Measurements from ENCODE around the gene DNM3. TPM values are rescaled to one million over a fixed set of nuclear protein-coding genes. Genes with fewer than 3 reads are reported as not detected.

DNM3 gene
- total RNA-seq, 2 experiments from 2014 or later: 1.7 to 2.2 TPM

DNA sequence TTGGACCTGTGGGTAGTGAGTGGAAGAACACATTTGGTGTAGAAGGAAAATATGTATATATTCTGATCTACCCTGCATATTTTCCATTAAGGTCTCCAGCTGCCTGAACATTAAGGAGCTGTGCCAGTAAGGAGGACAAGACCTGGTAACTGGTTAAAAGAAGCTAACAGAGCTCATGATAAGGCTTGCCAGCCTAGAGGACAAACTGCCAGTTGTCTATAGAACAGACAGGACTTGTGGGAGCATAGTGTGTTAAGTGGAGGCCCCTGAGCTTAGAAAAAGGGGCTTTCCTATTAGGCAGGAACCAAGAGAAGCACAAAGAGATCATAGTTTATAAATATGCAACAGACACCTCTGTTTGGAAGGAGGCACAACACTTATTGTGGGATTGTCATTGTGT lies 23.0 kb downstream of the DNM3 start:
- H3K9me3 Mint-ChIP-seq (ENCODE audit: low read depth): no peaks in the 10 kb centered on the region
- ATAC-seq (no peak), DNase-seq (no peak)
- H3K27ac Mint-ChIP-seq: no peak overlapping the region
- CTCF ChIA-PET: no interaction called here
- no peaks in the 10 kb centered on the region for H3K4me1 Mint-ChIP-seq
- H3K4me3 Mint-ChIP-seq: no peak overlapping the region
- peaks cover 2% of the 10 kb centered on the region for H3K36me3 Mint-ChIP-seq
- peaks cover 9% of the 10 kb centered on the region for H3K27me3 Mint-ChIP-seq

DNA sequence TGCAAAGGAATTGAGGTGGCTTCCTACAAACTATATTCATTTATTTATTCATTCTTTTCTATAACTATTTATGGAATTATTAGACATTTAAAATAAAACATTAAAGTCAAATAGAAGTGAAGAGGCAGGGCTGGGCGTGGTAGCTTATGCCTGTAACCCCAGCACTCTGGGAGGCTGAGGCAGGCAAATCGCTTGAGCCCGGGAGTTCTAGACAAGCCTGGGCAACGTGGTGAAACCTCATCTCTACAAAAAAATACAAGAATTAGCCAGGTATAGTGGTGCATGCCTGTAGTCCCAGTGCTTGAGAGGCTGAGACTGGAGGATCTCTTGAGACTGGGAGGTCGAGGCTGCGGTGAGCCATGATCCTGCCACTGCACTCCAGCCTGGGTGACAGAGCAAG lies 23.8 kb downstream of the DNM3 start:
- H3K9me3 Mint-ChIP-seq (ENCODE audit: low read depth): no peaks in the 10 kb centered on the region
- DNase-seq (no peak), ATAC-seq (no peak)
- no peak overlapping the region for H3K27ac Mint-ChIP-seq
- no peaks in the 10 kb centered on the region for H3K36me3 Mint-ChIP-seq
- peaks cover 14% of the 10 kb centered on the region for H3K27me3 Mint-ChIP-seq
- H3K4me3 Mint-ChIP-seq: no peak overlapping the region
- no peaks in the 10 kb centered on the region for H3K4me1 Mint-ChIP-seq
- CTCF ChIA-PET: no interaction called here

DNA sequence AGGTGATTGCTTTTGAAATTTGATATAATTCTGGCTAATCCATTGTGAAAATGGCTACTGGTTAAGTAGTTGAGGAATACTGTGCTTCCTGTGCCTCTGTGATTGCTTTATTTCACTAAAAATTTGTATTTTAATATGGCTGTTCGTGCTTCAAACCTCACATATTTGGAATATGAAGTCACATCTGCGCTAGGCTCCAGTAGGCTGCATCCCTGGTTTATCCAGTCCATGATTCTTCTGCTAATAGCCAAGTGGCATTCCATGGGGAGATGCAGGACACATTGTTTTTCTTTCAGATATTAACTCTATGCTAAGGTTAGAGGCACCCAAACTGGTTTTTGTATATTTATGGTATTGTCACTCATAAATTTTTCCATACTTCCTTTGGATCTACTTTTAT lies 25.9 kb downstream of the DNM3 start:
- no peaks in the 10 kb centered on the region for H3K9me3 Mint-ChIP-seq (ENCODE audit: low read depth)
- no peaks in the 10 kb centered on the region for H3K36me3 Mint-ChIP-seq
- no peak overlapping the region for H3K4me3 Mint-ChIP-seq
- H3K27me3 Mint-ChIP-seq: peaks cover 20% of the 10 kb centered on the region
- CTCF ChIA-PET: no interaction called here
- no peak overlapping the region for H3K27ac Mint-ChIP-seq
- ATAC-seq: no peak
- no peak for DNase-seq
- no peaks in the 10 kb centered on the region for H3K4me1 Mint-ChIP-seq

GRCh38 chr1:171868217-171868803 lies 27.0 kb downstream of the DNM3 start:
- CTCF ChIA-PET: interaction anchor here (1.0 kb wide), 1 partner anchor 33 kb away, joined by 3 read pairs; no protein-coding TSS in a partner anchor
- no peaks in the 10 kb centered on the region for H3K9me3 Mint-ChIP-seq (ENCODE audit: low read depth)
- H3K27ac Mint-ChIP-seq: no peak overlapping the region
- no peaks in the 10 kb centered on the region for H3K36me3 Mint-ChIP-seq
- H3K4me1 Mint-ChIP-seq: no peaks in the 10 kb centered on the region
- DNase-seq: no peak
- H3K4me3 Mint-ChIP-seq: no peak overlapping the region
- no peak for ATAC-seq
- peaks cover 20% of the 10 kb centered on the region for H3K27me3 Mint-ChIP-seq

DNA sequence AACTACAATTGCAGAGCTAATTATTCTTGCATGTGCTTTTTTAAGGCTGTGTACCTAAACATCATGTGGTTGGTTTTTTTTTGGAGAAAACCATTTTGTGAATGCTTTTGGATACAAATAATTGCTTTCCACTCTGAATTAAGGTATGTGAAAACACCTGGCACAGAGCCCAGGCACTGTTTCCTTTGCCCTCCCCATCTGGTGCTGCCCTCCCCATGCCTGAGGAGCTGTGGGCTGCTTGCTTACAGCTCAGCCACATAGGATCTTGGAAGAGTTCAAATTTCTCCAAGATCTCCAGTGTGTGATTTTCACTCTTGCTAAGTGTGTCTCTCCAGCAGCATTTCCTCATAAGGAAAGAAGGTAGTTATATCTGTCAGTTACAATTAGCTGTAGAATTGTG lies 27.8 kb downstream of the DNM3 start:
- H3K36me3 Mint-ChIP-seq: no peaks in the 10 kb centered on the region
- no peaks in the 10 kb centered on the region for H3K9me3 Mint-ChIP-seq (ENCODE audit: low read depth)
- CTCF ChIA-PET: no interaction called here

DNA sequence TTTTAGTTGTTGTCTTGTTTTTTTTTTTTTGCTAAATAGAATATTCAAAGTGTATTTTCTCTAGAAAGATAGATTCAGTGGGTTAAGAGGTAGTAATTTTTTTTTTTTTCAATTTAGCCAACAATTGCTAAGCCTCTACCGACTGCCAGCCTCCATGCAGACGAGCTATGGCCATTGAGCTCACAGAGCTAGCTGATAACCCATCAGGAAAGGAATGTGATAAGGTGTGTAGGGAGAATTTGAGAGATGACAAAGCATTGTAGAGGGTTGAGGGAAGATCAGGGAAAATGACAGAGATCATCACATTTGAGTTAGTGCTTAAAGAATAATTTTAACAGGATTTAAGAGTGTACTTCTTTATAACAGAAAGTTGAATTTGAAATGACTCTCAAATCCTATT lies 30.6 kb downstream of the DNM3 start:
- CTCF ChIA-PET: no interaction called here
- DNase-seq: no peak
- no peaks in the 10 kb centered on the region for H3K4me1 Mint-ChIP-seq
- no peak overlapping the region for H3K27ac Mint-ChIP-seq
- H3K9me3 Mint-ChIP-seq (ENCODE audit: low read depth): no peaks in the 10 kb centered on the region
- no peaks in the 10 kb centered on the region for H3K36me3 Mint-ChIP-seq
- no peak for ATAC-seq
- H3K27me3 Mint-ChIP-seq: peaks cover 14% of the 10 kb centered on the region
- H3K4me3 Mint-ChIP-seq: no peak overlapping the region

More for the DNA sequence above, 27.8 kb downstream of the DNM3 start:
- H3K27ac Mint-ChIP-seq: no peak overlapping the region
- ATAC-seq (no peak), DNase-seq (no peak)
- H3K4me1 Mint-ChIP-seq: no peaks in the 10 kb centered on the region
- no peak overlapping the region for H3K4me3 Mint-ChIP-seq
- H3K27me3 Mint-ChIP-seq: peaks cover 20% of the 10 kb centered on the region

DNA sequence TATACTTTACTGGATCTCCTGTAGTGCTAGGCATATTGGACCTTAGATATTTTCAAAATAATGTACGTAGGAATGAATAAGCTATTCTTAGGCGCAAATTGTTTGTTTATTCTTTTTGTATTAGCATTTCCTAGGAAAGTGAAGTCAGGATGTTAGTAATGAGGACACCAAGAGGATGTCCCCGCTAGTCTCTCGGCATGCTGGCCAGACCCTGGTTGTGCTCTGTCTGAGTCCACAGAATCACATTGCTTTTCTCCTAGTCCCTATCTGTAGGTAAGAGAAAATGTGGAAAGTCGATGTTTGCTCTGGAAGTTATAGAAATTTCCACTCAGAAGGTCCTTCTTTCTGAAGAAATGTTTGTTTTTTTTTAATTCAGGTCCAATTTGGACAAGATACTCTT lies 31.1 kb downstream of the DNM3 start:
- H3K27ac Mint-ChIP-seq: no peak overlapping the region
- CTCF ChIA-PET: no interaction called here
- H3K36me3 Mint-ChIP-seq: no peaks in the 10 kb centered on the region
- no peak overlapping the region for H3K4me3 Mint-ChIP-seq
- H3K9me3 Mint-ChIP-seq (ENCODE audit: low read depth): no peaks in the 10 kb centered on the region
- H3K4me1 Mint-ChIP-seq: no peaks in the 10 kb centered on the region
- peaks cover 14% of the 10 kb centered on the region for H3K27me3 Mint-ChIP-seq
- no peak for ATAC-seq
- DNase-seq: no peak

GRCh38 chr1:171873664-171874063 lies 32.4 kb downstream of the DNM3 start:
- DNase-seq (no peak), ATAC-seq (no peak)
- no peak overlapping the region for H3K4me3 Mint-ChIP-seq
- no peaks in the 10 kb centered on the region for H3K9me3 Mint-ChIP-seq (ENCODE audit: low read depth)
- H3K27me3 Mint-ChIP-seq: peaks cover 14% of the 10 kb centered on the region
- no peaks in the 10 kb centered on the region for H3K36me3 Mint-ChIP-seq
- no peaks in the 10 kb centered on the region for H3K4me1 Mint-ChIP-seq
- H3K27ac Mint-ChIP-seq: no peak overlapping the region
- CTCF ChIA-PET: no interaction called here

DNA sequence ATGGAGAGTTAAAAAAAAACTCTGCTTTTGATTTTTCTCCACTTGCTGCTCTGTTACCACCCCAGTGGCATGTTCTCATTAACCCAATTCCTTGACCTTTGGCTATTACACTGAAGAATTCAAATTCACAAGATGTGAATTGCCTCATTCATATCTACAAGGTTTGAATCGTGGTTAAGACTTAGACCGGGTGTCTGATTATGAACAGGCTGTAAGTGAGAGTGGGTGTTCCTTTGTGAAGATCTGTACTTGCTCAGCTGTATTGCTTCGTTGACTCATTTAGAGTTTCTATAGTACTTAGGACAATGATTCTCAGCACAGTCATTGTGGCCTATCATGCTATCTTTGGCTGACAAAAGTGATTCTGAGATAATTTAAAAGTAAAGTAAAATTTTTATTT lies 36.4 kb downstream of the DNM3 start:
- no peaks in the 10 kb centered on the region for H3K27me3 Mint-ChIP-seq

GRCh38 chr1:171879556-171879955 lies 38.3 kb downstream of the DNM3 start:
- H3K36me3 Mint-ChIP-seq: no peaks in the 10 kb centered on the region
- no peak for ATAC-seq
- CTCF ChIA-PET: no interaction called here
- no peak overlapping the region for H3K4me3 Mint-ChIP-seq
- H3K27me3 Mint-ChIP-seq: no peaks in the 10 kb centered on the region
- no peak overlapping the region for H3K27ac Mint-ChIP-seq
- no peaks in the 10 kb centered on the region for H3K9me3 Mint-ChIP-seq (ENCODE audit: low read depth)
- H3K4me1 Mint-ChIP-seq: peaks cover 10% of the 10 kb centered on the region
- no peak for DNase-seq

More for the DNA sequence above, 36.4 kb downstream of the DNM3 start:
- H3K36me3 Mint-ChIP-seq: no peaks in the 10 kb centered on the region
- CTCF ChIA-PET: no interaction called here
- no peaks in the 10 kb centered on the region for H3K9me3 Mint-ChIP-seq (ENCODE audit: low read depth)
- H3K27ac Mint-ChIP-seq: no peak overlapping the region
- H3K4me3 Mint-ChIP-seq: no peak overlapping the region
- H3K4me1 Mint-ChIP-seq: no peaks in the 10 kb centered on the region
- ATAC-seq: peak; percentile 23
- DNase-seq: no peak

DNA sequence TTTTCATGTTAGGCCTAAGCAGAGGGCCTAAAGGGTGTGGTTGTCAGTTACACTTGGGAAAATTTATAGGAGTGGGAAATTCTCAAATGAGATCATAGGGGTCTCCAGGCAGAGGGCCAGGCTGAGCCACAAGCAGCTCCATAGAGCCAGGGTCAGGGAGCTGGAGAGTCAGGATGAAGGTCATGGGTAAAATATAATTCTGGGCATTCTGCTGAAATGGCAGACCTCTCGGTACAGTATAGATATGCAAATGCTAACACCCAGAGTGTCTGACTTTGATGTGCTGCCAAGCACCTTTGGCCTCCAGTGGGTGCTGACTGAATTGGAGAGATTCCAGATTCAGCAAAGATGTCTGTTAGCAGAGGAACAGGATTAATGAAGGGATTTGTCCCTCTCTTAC lies 40.1 kb downstream of the DNM3 start:
- Mint-ChIP-seq H3K9me3 (ENCODE audit: low read depth) (no peaks in the 10 kb centered on the region), H3K4me3 (no peak overlapping the region), H3K27me3 (no peaks in the 10 kb centered on the region), H3K27ac (no peak overlapping the region), H3K36me3 (no peaks in the 10 kb centered on the region), H3K4me1 (peaks cover 13% of the 10 kb centered on the region)
- DNase-seq (no peak), ATAC-seq (no peak)
- CTCF ChIA-PET: no interaction called here

GRCh38 chr1:171883849-171884248 lies 42.6 kb downstream of the DNM3 start:
- Mint-ChIP-seq H3K27ac (no peak overlapping the region), H3K9me3 (ENCODE audit: low read depth) (no peaks in the 10 kb centered on the region), H3K36me3 (peaks cover 1% of the 10 kb centered on the region), H3K27me3 (no peaks in the 10 kb centered on the region), H3K4me1 (peaks cover 13% of the 10 kb centered on the region), H3K4me3 (no peak overlapping the region)
- CTCF ChIA-PET: no interaction called here
- DNase-seq: no peak
- ATAC-seq: no peak

DNA sequence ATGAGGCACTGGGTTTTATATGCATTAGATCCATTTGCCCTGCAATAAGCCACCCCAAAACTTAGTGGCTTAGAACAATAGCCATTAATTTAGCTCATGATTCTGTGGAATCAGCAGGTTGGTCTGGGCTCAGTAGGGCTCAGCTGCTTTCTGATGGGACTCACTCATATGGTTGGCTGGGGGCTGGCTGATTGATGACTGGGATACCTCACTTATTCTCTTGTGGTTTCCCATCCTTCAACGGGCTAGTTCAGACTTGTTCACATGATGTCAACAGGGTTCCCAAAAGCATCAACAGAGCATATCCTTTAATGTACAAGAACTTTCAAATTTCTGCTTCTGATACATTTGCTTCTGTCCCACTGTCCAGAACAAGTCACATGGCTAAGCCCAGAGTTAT lies 43.2 kb downstream of the DNM3 start:
- CTCF ChIA-PET: no interaction called here
- H3K9me3 Mint-ChIP-seq (ENCODE audit: low read depth): no peaks in the 10 kb centered on the region
- H3K27ac Mint-ChIP-seq: no peak overlapping the region
- H3K4me1 Mint-ChIP-seq: peaks cover 13% of the 10 kb centered on the region
- H3K36me3 Mint-ChIP-seq: peaks cover 1% of the 10 kb centered on the region
- no peaks in the 10 kb centered on the region for H3K27me3 Mint-ChIP-seq
- H3K4me3 Mint-ChIP-seq: no peak overlapping the region
- ATAC-seq: no peak
- no peak for DNase-seq

DNA sequence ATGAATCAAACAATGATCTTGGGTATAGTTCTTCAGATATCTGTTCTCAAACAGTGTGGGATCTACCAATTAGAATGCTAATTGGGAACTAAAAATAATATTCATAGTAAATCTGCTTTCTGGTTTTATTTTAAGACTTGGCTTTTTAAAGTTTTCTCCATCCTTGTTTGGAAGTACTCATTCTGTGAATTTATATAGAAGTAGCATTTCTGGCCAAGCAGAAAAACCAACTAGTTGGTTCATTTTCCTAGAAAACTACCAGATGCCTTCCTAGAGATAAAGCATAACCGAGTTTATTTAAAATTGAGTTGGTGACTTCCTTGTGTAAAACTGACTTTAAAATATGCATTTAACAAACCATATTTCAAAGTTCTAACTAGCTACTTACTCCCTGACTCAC lies 48.8 kb downstream of the DNM3 start:
- ATAC-seq: no peak
- DNase-seq: no peak
- Mint-ChIP-seq H3K36me3 (peaks cover 1% of the 10 kb centered on the region), H3K4me1 (no peaks in the 10 kb centered on the region), H3K27ac (no peak overlapping the region), H3K4me3 (no peak overlapping the region), H3K9me3 (ENCODE audit: low read depth) (no peaks in the 10 kb centered on the region), H3K27me3 (no peaks in the 10 kb centered on the region)
- CTCF ChIA-PET: no interaction called here

Measured in activated CD8-positive, alpha-beta memory T cell treated with anti-CD3 and anti-CD28 coated beads, Interleukin-2, amount 10 ng/mL, durations not matched to agents 7 days and 5 days (primary cell).